Breast epithelium (tissue), 3 donors: ENCODE measurements around the gene DHRS11.

Source experiments
- CTCF ChIP-seq, 3 donors: fragments of 450-650 bp; IDR thresholded peaks; one replicate each; pipeline ENCODE4 v1.5.1; 2016 to 2017; ENCODE audit warnings: antibody characterized with exemption in 3 of 3, mild to moderate bottlenecking in 3 of 3, moderate library complexity in 3 of 3
- POLR2A ChIP-seq: fragments of 450-650 bp; IDR thresholded peaks from one replicate; pipeline ENCODE4 v1.6.1; 2016; ENCODE audit warnings: antibody characterized with exemption, mild to moderate bottlenecking, moderate library complexity

DNA sequence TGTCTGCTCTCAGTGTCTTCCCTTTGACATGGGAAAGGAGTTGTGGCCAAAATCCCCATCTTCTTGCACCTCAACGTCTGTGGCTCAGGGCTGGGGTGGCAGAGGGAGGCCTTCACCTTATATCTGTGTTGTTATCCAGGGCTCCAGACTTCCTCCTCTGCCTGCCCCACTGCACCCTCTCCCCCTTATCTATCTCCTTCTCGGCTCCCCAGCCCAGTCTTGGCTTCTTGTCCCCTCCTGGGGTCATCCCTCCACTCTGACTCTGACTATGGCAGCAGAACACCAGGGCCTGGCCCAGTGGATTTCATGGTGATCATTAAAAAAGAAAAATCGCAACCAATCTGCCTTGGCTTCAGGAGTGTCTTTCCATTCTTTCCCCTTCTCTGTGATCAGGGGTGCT is 8.8 kb downstream of the DHRS11 start:
- TF ChIP-seq CTCF (IDR thresholded peaks at IDR 0.05) (no peak), POLR2A (no peak)
